HepG2 (cell line): Measurements from ENCODE around the gene MLYCD. TPM values are rescaled to one million over a fixed set of nuclear protein-coding genes. Genes with fewer than 3 reads are reported as not detected.

Source experiments
- CERS6 ChIP-seq: sonication (generic); formaldehyde crosslinking; IDR thresholded peaks from 2 replicates; pipeline ENCODE4 v1.5.0; 2020; ENCODE audit warnings: missing genetic modification reagents
- DRAP1 ChIP-seq: IDR thresholded peaks from 2 replicates; pipeline ENCODE4 v1.6.1; 2016; ENCODE audit warnings: missing genetic modification reagents, missing compliant biosample characterization
- JDP2 ChIP-seq: sonication (generic); formaldehyde crosslinking; IDR thresholded peaks from 2 replicates; pipeline ENCODE4 v1.8.1; 2022; ENCODE audit warnings: missing genetic modification reagents, borderline replicate concordance
- KDM5B ChIP-seq: sonication (generic); formaldehyde crosslinking; IDR thresholded peaks from 2 replicates; pipeline ENCODE4 v1.4.0; 2020; ENCODE audit warnings: missing genetic modification reagents, mild to moderate bottlenecking, borderline replicate concordance
- MED13 ChIP-seq: sonication (generic); formaldehyde crosslinking; IDR thresholded peaks from 2 replicates; pipeline ENCODE4 v1.5.0; 2020; ENCODE audit warnings: missing genetic modification reagents
- RBFOX2 ChIP-seq: fragments of 200-400 bp; formaldehyde crosslinking; IDR thresholded peaks from 2 replicates; pipeline ENCODE4 v1.6.1; 2017; ENCODE audit warnings: low read depth, mild to moderate bottlenecking, low read length
- SIX4 ChIP-seq: sonication (generic); formaldehyde crosslinking; IDR thresholded peaks from 2 replicates; pipeline ENCODE4 v1.4.0; 2020; ENCODE audit warnings: missing genetic modification reagents
- SNAPC2 ChIP-seq: sonication (generic); formaldehyde crosslinking; IDR thresholded peaks from 2 replicates; pipeline ENCODE4 v1.8.1; 2022; ENCODE audit warnings: mild to moderate bottlenecking, missing genetic modification reagents
- TEAD3 ChIP-seq: optimal IDR thresholded peaks from 2 replicates; pipeline ENCODE3; 2016; ENCODE audit warnings: borderline replicate concordance
- TFE3 ChIP-seq: IDR thresholded peaks from 2 replicates; pipeline ENCODE4 v1.6.1; 2016
- ZBTB37 ChIP-seq: sonication (generic); formaldehyde crosslinking; IDR thresholded peaks from 2 replicates; pipeline ENCODE4 v1.4.0; 2020; ENCODE audit warnings: mild to moderate bottlenecking, missing genetic modification reagents
- ZBTB40 ChIP-seq, 2 experiments: fragments of 450-650 bp in 1 of 2; sonication (generic) in 1 of 2; formaldehyde crosslinking in 1 of 2; IDR thresholded peaks; 2 replicates each; pipeline versions ENCODE4 v1.6.1 to v1.8.0; 2016 to 2022; ENCODE audit warnings: antibody characterized with exemption in 1 of 2, mild to moderate bottlenecking in 1 of 2, missing genetic modification reagents in 1 of 2
- ZNF577 ChIP-seq: sonication (generic); formaldehyde crosslinking; IDR thresholded peaks from 2 replicates; pipeline ENCODE4 v1.4.0; 2020; ENCODE audit warnings: mild to moderate bottlenecking, low read depth, missing genetic modification reagents, borderline replicate concordance
- ZNF784 ChIP-seq: sonication (generic); formaldehyde crosslinking; IDR thresholded peaks from 2 replicates; pipeline ENCODE4 v1.5.1; 2020; ENCODE audit warnings: missing genetic modification reagents, mild to moderate bottlenecking, borderline replicate concordance
- polyA plus RNA-seq, 8 experiments: library from polyadenylated mRNA; depleted of rRNA in 3 of 8; stranded (reverse) in 7 of 8; unstranded in 1 of 8; fragments of >200 nt; fragmentation: Illumina TruSeq in 4 of 8; extraction: Trizol in 4 of 8; gene quantifications; 2 replicates each; pipeline versions ENCODE4 v1.2.1 to v1.2.3, GENCODE V29; 2011 to 2016; ENCODE audit warnings: low read depth in 4 of 8, missing spikeins in 1 of 8, mixed read lengths in 1 of 8; ENCODE audit not compliant: insufficient read depth in 1 of 8
- total RNA-seq, 5 experiments: library from RNA; depleted of rRNA; stranded (reverse); fragments of >200 nt; fragmentation: Illumina TruSeq; extraction: Trizol; gene quantifications; 2 replicates each; pipeline ENCODE4 v1.2.3, GENCODE V29; 2016; ENCODE audit warnings: low read depth in 1 of 5

The MLYCD gene
- total and polyA plus RNA-seq, 2 of the 13 experiments (the other 11 are each of a cell fraction or from before 2014, with no cell fraction given), result 1.8 to 4.0 TPM

- no peak for TF ChIP-seq ZBTB40 (IDR thresholded peaks at IDR 0.05)
- TF ChIP-seq ZBTB40 (CRISPR knock-in tag; IDR thresholded peaks at IDR 0.05), result peak; percentile 62; the same call in 1 of the 2 replicates
- peak; percentile 88 for TF ChIP-seq KDM5B (CRISPR knock-in tag)
- TF ChIP-seq RBFOX2, result peak; percentile 77
- no peak for TF ChIP-seq MED13 (CRISPR knock-in tag)
- TF ChIP-seq ZBTB37 (CRISPR knock-in tag), result no peak
- 0 out of 2 replicates have a peak, but pooled peaks have one; percentile 48 for TF ChIP-seq ZNF577 (CRISPR knock-in tag)
- TF ChIP-seq SIX4, result no peak
- TF ChIP-seq TEAD3, result no peak
- TF ChIP-seq DRAP1 (CRISPR knock-in tag), result no peak
- TF ChIP-seq SNAPC2 (CRISPR knock-in tag), result no peak
- TF ChIP-seq CERS6 (CRISPR knock-in tag), result 0 out of 2 replicates have a peak, but pooled peaks have one; percentile 25
- peak; percentile 80; the same call in 1 of the 2 replicates for TF ChIP-seq ZNF784 (CRISPR knock-in tag)
- no peak for TF ChIP-seq JDP2 (CRISPR knock-in tag)
- no peak for TF ChIP-seq TFE3 (CRISPR knock-in tag)
Observed at GRCh38 chr16:83899272-83899897, 470 bp downstream of the MLYCD start (continued).
